Activated CD8-positive, alpha-beta T cell treated with anti-CD3 and anti-CD28 coated beads, Interleukin-2, amount 10 ng/mL, durations not matched to agents 7 days and 5 days (primary cell): ENCODE measurements around the gene PRC1. TPM values are rescaled to one million over a fixed set of nuclear protein-coding genes. Genes with fewer than 3 reads are reported as not detected.

Experiments used
- ATAC-seq: fragments of 150-1000 bp; cut with Tn5 transposase; one replicate; pipeline ENCODE4 v1.10.0; 2021; ENCODE audit warnings: moderate library complexity
- CTCF ChIA-PET: fragments of 350-600 bp; sonication (Branson Sonifier 250); formaldehyde crosslinking; loops from one replicate; lab custom pipeline; 2021; ENCODE audit warnings: antibody characterized with exemption; lab: Charles Lee
- POLR2A ChIA-PET: fragments of 350-600 bp; sonication (Branson Sonifier 250); formaldehyde crosslinking; loops from one replicate; lab custom pipeline; 2021; ENCODE audit warnings: antibody characterized with exemption; lab: Charles Lee
- DNase-seq: peaks from one replicate; pipeline ENCODE4 v3.0.0-alpha.2; 2020
- H3K27ac Mint-ChIP-seq: one replicate; pipeline ENCODE4 v1.8.0; 2021; ENCODE audit warnings: mild to moderate bottlenecking, mixed read lengths
- H3K27me3 Mint-ChIP-seq: one replicate; pipeline ENCODE4 v1.8.0; 2021; ENCODE audit warnings: low read depth, mixed read lengths
- H3K36me3 Mint-ChIP-seq: one replicate; pipeline ENCODE4 v1.8.0; 2021; ENCODE audit warnings: low read depth, mixed read lengths
- H3K4me1 Mint-ChIP-seq: one replicate; pipeline ENCODE4 v1.8.0; 2021; ENCODE audit warnings: low read depth, mixed read lengths
- H3K4me3 Mint-ChIP-seq: one replicate; pipeline ENCODE4 v1.8.0; 2021; ENCODE audit warnings: mild to moderate bottlenecking, mixed read lengths
- H3K9me3 Mint-ChIP-seq: one replicate; pipeline ENCODE4 v1.8.0; 2022; ENCODE audit warnings: mixed read lengths; ENCODE audit not compliant: insufficient read depth
- total RNA-seq, 2 experiments: library from RNA; stranded (reverse); gene quantifications; one replicate each; pipeline ENCODE4 v1.2.3, GENCODE V29; 2021

PRC1 gene
- total RNA-seq, 2 experiments from 2014 or later, result 180 to 189 TPM

DNA sequence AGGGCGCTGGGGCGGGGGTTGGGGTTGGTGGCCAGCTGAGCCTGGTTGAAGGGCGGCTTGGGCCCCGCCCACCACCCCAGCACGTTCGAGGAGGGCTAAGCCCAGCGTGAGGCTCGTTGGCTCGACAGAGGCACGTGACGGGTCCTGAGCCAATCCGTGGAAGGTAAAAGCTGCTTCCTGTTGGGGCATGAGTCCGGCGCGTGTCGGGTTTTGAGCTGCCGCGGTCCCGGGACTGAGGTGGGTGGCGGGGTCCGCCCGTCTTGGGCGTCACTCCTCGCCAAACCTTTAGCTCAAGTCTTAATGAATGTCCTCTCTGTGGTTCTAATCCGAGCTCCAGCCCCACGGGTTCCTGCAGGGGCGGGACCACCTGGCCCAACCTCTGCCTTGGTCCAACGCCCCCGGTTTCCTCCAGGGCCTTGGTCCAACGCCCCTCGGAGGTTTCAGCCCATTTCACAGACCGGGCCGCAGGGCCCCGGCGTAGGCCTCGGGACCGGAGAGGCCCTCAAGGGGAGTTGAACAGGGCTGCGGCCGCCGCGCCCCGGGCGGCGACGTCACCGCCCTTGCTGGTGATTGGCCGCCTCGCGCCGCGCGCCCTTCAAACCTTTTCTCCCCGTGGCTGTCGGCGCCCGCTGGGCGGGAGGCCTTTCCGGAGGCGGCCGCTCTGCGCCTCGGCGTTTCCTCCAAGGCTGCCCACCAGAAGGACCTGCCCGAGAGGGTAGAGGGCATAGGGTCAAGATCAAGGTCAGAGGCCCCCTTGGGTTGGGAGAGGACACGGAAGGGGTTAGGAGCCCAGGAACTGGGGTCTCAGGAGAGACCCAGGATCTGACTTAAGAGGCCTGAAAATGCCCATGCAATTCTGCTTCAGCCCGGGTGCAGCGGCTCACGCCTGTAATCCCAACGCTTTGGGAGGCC is 39.4 kb downstream of the PRC1 start, which contains the start of gene RCCD1:
RCCD1 (plus strand) TSS at position 173 of the 912 bp plus-strand sequence. CDS start 1,851 bp downstream, outside the sequence.
- peak; percentile 94 for ATAC-seq
- H3K4me1 Mint-ChIP-seq, result peaks cover 22% of the 10 kb centered on the region
- ChIA-PET CTCF (interaction anchor here (0.7 to 7.3 kb wide), 13 partner anchors 9 to 317 kb away, joined by 3 to 154 read pairs (median 8); partner anchors contain the start of genes HDDC3, UNC45A and VPS33B), POLR2A (interaction anchor here (0.9 to 4.6 kb wide), 13 partner anchors 8 to 375 kb away, joined by 3 to 93 read pairs (median 4); partner anchors contain the start of genes HDDC3, MAN2A2, PRC1 and UNC45A)
- DNase-seq, result peak; percentile 95
- peaks cover 52% of the 10 kb centered on the region for H3K36me3 Mint-ChIP-seq
- no peaks in the 10 kb centered on the region for H3K27me3 Mint-ChIP-seq
- no peaks in the 10 kb centered on the region for H3K9me3 Mint-ChIP-seq
- H3K27ac Mint-ChIP-seq, result peak within 1 kb of the TSS; percentile 97
- peak within 1 kb of the TSS; percentile 88 for H3K4me3 Mint-ChIP-seq

DNA sequence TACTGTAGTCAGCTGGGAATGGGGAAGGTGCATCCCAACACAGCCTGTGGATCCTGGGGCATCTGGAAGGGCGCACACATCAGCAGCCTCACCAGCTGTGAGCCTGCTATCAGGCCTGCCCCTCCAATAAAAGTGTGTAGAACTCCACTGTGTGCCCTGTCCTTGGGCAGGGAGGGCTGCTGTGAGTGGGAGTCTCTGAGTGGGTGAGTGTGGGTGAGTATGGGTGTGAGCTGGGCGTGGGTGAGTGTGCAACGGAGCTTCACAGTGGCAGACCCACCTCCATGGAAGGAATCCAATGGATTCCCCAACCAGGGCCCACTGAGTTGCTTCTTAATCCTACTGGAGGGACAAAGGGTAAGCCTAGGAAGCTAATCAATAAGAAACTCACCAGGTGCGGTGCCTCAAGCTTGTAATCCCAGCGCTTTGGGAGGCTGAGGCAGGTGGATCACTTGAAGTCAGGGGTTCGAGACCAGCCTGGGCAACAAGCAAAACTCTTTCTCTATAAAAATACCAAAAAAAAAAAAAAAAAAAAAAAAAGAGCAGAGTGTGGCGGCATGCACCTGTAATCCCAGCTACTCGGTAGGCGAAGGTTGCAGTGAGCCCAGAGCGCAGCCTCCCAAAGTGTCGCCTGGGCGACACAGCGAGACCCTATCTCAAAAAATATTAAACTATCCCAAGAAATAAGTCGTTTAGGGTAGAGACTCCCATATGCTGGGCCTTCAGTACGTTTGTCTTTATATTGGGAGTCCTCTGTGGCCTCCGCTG is 40.2 kb downstream of the PRC1 start:
- no peaks in the 10 kb centered on the region for H3K27me3 Mint-ChIP-seq
- ATAC-seq, result no peak
- peak overlapping the region; percentile 97 for H3K27ac Mint-ChIP-seq
- no peaks in the 10 kb centered on the region for H3K9me3 Mint-ChIP-seq
- H3K36me3 Mint-ChIP-seq, result peaks cover 49% of the 10 kb centered on the region
- peak overlapping the region; percentile 88 for H3K4me3 Mint-ChIP-seq
- H3K4me1 Mint-ChIP-seq, result peaks cover 22% of the 10 kb centered on the region
- ChIA-PET POLR2A (interaction anchor here (0.9 to 4.6 kb wide), 12 partner anchors 9 to 374 kb away, joined by 3 to 93 read pairs (median 4); partner anchors contain the start of genes HDDC3, MAN2A2, PRC1 and UNC45A), CTCF (interaction anchor here (1.0 to 7.3 kb wide), 7 partner anchors 20 to 318 kb away, joined by 3 to 154 read pairs (median 12); partner anchors contain the start of genes HDDC3 and UNC45A)
- no peak for DNase-seq

DNA sequence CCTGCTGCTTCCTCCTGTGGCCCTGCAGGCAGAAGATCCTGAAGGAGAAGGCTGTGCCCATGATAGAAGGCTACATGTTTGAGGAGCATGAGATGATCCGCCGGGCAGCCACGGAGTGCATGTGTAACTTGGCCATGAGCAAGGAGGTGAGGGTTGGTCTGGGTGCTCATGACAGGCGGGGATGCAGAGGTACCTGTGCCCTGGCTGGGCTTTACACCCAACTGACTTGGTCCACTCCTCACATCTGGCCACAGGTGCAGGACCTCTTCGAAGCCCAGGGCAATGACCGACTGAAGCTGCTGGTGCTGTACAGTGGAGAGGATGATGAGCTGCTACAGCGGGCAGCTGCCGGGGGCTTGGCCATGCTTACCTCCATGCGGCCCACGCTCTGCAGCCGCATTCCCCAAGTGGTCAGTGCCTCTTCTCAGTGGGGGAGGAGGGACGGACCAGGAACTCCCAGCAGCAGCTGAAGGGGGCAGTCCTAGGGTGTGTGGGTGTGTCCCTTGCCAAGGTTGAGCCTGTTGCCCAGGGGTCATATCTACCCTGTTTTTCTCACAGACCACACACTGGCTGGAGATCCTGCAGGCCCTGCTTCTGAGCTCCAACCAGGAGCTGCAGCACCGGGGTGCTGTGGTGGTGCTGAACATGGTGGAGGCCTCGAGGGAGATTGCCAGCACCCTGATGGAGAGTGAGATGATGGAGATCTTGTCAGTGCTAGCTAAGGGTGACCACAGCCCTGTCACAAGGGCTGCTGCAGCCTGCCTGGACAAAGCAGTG is 41.2 kb downstream of the PRC1 start:
- no peaks in the 10 kb centered on the region for H3K9me3 Mint-ChIP-seq

DNA sequence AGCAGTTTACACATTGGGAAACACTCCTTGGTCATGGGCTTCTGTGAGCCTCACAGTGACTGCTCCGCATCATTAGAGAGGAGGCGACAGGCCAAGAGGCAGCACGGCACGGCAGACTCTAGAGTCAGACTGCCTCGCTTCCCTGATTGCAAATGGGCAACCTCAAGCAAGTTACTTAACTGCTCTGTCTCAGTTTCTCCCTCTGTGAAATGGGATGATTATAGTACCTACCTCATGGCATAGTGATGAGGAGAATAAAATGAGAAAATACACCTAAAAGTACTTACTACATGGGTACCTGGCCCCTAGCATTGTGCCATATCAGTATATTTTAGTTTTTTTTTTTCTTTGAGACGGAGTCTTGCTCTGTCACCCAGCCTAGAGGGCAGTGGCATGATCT is 43.7 kb downstream of the PRC1 start:
- Mint-ChIP-seq H3K4me3 (no peak overlapping the region), H3K27ac (no peak overlapping the region), H3K36me3 (peaks cover 57% of the 10 kb centered on the region), H3K9me3 (no peaks in the 10 kb centered on the region), H3K4me1 (peaks cover 13% of the 10 kb centered on the region), H3K27me3 (no peaks in the 10 kb centered on the region)
- no peak for ATAC-seq
- ChIA-PET POLR2A (no interaction called here), CTCF (interaction anchor here (5.8 kb wide), 1 partner anchor 17 kb away, joined by 37 read pairs; the partner anchor contains the start of genes HDDC3 and UNC45A)
- DNase-seq, result no peak

More for the DNA sequence above, 41.2 kb downstream of the PRC1 start:
- H3K27me3 Mint-ChIP-seq, result no peaks in the 10 kb centered on the region
- peak overlapping the region; percentile 69 for H3K27ac Mint-ChIP-seq
- no peak overlapping the region for H3K4me3 Mint-ChIP-seq
- peaks cover 22% of the 10 kb centered on the region for H3K4me1 Mint-ChIP-seq
- DNase-seq (no peak), ATAC-seq (no peak)
- ChIA-PET POLR2A (interaction anchor here (2.4 to 4.6 kb wide), 2 partner anchors 11 to 19 kb away, joined by 8 to 93 read pairs; partner anchors contain the start of genes HDDC3 and UNC45A), CTCF (interaction anchor here (7.3 kb wide), 1 partner anchor 19 kb away, joined by 154 read pairs; the partner anchor contains the start of genes HDDC3 and UNC45A)
- H3K36me3 Mint-ChIP-seq, result peaks cover 56% of the 10 kb centered on the region

DNA sequence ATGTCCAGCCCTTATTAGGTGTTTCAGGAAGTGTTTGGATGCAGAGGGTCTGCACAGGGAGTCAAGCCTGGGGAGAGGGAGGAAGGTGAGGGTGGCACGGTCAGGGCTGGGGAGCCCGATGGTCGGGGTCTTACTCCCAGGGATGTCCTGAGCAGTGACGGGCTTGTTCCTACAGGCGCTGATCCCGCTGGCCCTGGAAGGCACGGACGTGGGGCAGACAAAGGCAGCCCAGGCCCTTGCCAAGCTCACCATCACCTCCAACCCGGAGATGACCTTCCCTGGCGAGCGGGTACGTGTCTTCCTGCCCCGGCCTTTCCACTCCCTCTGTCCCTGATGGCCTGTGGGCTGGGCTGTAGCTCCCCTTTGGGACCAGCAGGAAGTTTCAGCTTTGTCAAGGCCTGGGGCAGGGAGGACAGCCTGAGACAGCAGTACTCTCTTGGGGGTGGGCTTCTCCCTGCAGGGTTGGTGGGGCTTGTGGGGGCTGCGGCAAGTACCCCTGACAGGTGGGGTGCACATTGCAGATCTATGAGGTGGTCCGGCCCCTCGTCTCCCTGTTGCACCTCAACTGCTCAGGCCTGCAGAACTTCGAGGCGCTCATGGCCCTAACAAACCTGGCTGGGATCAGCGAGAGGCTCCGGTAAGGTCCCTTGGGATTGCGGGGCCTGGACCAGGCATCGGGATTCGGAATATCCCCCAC is 44.2 kb downstream of the PRC1 start:
- ChIA-PET POLR2A (no interaction called here), CTCF (interaction anchor here (5.8 kb wide), 1 partner anchor 17 kb away, joined by 37 read pairs; the partner anchor contains the start of genes HDDC3 and UNC45A)
- no peak for ATAC-seq
- no peaks in the 10 kb centered on the region for H3K27me3 Mint-ChIP-seq
- H3K4me1 Mint-ChIP-seq, result peaks cover 13% of the 10 kb centered on the region
- no peaks in the 10 kb centered on the region for H3K9me3 Mint-ChIP-seq
- H3K27ac Mint-ChIP-seq, result no peak overlapping the region
- H3K4me3 Mint-ChIP-seq, result no peak overlapping the region
- peaks cover 58% of the 10 kb centered on the region for H3K36me3 Mint-ChIP-seq
- no peak for DNase-seq

DNA sequence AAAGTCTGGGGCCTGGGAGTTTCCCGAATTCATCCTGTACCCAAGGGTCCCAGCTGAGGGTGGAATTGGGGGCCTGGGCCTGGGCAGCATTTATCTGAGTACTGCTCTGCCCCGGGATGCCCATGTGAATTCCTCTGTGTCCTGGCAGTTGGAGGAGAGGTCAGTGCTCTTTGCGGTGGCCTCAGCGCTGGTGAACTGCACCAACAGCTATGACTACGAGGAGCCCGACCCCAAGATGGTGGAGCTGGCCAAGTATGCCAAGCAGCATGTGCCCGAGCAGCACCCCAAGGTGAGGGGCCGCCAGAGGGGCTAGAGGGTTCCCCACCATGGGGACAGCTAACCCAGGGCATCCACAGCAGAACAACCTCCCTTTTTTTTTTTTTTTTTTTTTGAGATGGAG is 45.8 kb downstream of the PRC1 start:
- Mint-ChIP-seq H3K9me3 (no peaks in the 10 kb centered on the region), H3K4me1 (peaks cover 3% of the 10 kb centered on the region), H3K27me3 (no peaks in the 10 kb centered on the region), H3K4me3 (no peak overlapping the region), H3K27ac (no peak overlapping the region), H3K36me3 (peaks cover 59% of the 10 kb centered on the region)
- CTCF ChIA-PET, result interaction anchor here (1.0 to 5.8 kb wide), 2 partner anchors 9 to 15 kb away, joined by 3 to 37 read pairs; partner anchors contain the start of genes HDDC3 and UNC45A
- POLR2A ChIA-PET, result no interaction called here
- DNase-seq (no peak), ATAC-seq (no peak)

DNA sequence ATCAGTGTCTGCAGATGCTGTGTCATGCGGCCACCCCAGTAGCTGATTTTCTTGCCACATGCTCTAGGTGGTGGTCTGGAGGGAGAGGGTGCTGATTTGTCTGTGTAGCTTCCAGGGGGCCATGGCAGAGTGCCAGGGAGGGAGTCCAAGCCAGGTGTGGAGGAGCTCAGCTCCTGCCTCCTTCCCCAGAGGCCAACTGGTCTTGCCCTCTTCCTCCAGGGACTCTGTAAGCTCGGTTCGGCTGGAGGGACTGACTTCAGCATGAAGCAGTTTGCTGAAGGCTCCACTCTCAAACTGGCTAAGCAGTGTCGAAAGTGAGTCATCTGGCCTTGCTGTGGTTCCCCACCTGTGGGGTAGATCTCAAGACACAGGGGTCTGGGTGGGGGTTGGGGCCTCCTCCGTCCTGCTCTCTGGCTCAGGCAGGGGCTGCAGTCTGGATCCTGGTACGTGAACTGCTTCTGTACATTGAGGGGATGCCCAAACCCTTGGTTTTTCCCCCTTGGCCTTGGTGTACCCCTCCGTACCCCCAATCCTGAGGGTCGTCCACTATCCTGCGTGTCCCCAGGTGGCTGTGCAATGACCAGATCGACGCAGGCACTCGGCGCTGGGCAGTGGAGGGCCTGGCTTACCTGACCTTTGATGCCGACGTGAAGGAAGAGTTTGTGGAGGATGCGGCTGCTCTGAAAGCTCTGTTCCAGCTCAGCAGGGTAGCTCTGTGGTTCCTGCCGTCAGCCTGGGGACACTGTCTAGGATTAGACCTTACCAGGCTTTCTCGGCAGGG is 46.6 kb downstream of the PRC1 start:
- POLR2A ChIA-PET, result interaction anchor here (0.6 kb wide), 2 partner anchors 15 to 231 kb away, joined by 3 read pairs; partner anchors contain the start of genes BLM and HDDC3
- Mint-ChIP-seq H3K27me3 (no peaks in the 10 kb centered on the region), H3K4me3 (no peak overlapping the region), H3K27ac (no peak overlapping the region), H3K4me1 (no peaks in the 10 kb centered on the region), H3K36me3 (peaks cover 58% of the 10 kb centered on the region), H3K9me3 (no peaks in the 10 kb centered on the region)
- CTCF ChIA-PET, result interaction anchor here (0.7 to 5.8 kb wide), 3 partner anchors 10 to 19 kb away, joined by 3 to 37 read pairs (median 3); partner anchors contain the start of genes HDDC3 and UNC45A
- DNase-seq, result no peak
- ATAC-seq, result no peak

DNA sequence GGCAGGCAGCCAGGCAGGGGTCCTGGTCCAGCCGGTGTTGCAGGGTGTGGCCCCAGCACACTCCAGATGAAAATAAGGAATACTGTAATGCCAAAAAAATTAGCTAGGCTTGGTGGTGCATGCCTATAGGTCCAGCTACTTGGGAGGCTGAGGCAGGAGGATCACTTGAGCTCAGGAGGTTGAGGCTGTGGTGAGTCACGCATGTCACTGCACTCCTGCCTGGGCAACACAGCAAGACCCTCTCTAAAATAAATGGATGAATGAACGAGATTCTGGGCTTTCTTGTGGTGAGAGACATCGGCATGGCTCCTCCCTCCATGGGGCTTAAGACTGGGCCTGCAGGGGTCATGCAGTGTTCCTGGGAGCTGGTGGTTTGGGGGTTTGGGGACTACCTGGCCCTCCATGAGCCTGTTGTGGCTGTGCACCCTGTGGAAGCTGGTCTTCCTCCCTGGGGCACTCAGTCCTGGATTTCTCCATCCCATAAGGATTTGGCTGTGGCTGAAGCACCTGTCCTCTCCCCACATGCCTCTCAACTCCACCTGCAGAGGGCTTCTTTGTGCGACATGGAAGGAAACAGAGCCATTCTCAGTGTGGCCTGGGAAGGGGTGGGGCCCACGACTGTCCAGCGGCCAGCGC is 47.3 kb downstream of the PRC1 start:
- no peaks in the 10 kb centered on the region for H3K9me3 Mint-ChIP-seq
- CTCF ChIA-PET, result interaction anchor here (0.7 to 5.8 kb wide), 2 partner anchors 13 to 20 kb away, joined by 3 to 37 read pairs; partner anchors contain the start of genes HDDC3 and UNC45A
- peaks cover 60% of the 10 kb centered on the region for H3K36me3 Mint-ChIP-seq
- DNase-seq (no peak), ATAC-seq (no peak)
- H3K27me3 Mint-ChIP-seq, result no peaks in the 10 kb centered on the region
- POLR2A ChIA-PET, result no interaction called here
- H3K4me1 Mint-ChIP-seq, result no peaks in the 10 kb centered on the region
- H3K27ac Mint-ChIP-seq, result no peak overlapping the region
- no peak overlapping the region for H3K4me3 Mint-ChIP-seq

DNA sequence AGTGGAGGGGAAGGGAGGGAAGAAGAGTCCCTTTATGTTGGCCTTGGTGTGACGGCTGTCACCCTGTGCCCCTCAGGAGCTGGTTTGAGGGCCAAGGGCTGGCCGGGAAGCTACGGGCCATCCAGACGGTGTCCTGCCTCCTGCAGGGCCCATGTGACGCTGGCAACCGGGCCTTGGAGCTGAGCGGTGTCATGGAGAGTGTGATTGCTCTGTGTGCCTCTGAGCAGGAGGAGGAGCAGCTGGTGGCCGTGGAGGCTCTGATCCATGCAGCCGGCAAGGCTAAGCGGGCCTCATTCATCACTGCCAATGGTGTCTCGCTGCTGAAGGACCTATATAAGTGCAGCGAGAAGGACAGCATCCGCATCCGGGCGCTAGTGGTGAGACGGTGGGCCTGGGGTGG is 47.8 kb downstream of the PRC1 start:
- Mint-ChIP-seq H3K4me3 (no peak overlapping the region), H3K27ac (no peak overlapping the region), H3K9me3 (no peaks in the 10 kb centered on the region), H3K27me3 (no peaks in the 10 kb centered on the region), H3K36me3 (peaks cover 58% of the 10 kb centered on the region), H3K4me1 (no peaks in the 10 kb centered on the region)
- ChIA-PET POLR2A (no interaction called here), CTCF (interaction anchor here (5.8 kb wide), 1 partner anchor 13 kb away, joined by 37 read pairs; the partner anchor contains the start of genes HDDC3 and UNC45A)
- DNase-seq (no peak), ATAC-seq (no peak)
